ENCODE measurements around the gene KHNYN.
"Not testable (repeated sequence)": the region's sequence is repeated elsewhere in the genome, so short reads cannot be mapped to it uniquely, and the experiment has no call there.

The KHNYN gene

GRCh38 chr14:24429395-24430142 is at the start of gene KHNYN, which contains the start of gene CBLN3:
Gene KHNYN, plus strand, starts transcription at chr14:24429954. Its CDS starts 777 bp downstream, at chr14:24430731.
Gene CBLN3, minus strand, starts transcription at chr14:24429668. Its CDS starts 614 bp downstream, at chr14:24429054.
- peak within 1 kb of the TSS; percentile 86 to 99 (median 97) for H3K27ac ChIP-seq

DNA sequence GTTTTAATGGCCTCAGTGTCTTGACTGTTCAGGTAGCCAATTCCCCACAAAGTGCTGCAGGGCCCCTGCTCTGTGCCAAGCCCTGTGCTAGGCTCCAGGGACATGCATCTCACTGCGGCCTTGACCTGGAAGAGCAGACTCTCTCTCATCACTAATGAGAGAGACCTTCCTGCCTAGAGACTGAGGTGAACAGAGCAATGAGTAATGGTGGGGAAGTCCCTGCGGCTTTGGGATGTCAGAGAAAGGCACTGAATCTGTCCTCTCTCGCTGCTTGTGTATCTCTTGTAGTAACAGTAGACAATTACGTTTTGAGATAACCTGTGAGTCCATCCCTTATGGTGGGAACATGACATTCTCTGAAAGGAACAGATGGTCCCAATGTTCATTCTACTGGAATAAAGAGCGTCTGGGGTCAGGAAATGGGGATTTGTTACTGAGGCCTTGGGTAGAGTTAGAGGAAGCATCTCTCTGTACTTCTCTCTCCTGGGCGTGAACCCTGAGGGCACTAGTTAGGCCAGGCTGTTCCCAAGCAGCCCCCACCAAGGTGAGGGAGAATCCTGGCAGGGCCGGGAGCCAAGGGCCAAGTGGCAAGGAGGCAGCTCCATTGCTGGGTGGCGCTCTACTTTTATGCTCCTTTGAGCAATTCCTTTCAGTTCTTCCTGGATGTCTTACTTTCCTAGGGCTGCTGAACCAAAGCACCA is 48.2 kb upstream of the KHNYN start:
- H3K27ac ChIP-seq: peak overlapping the region in 1 of 21 experiments; percentile 6
- no peak overlapping the region for H3K4me3 ChIP-seq

More at GRCh38 chr14:24429395-24430142, at the start of gene KHNYN, which contains the start of gene CBLN3:
- peak within 1 kb of the TSS; percentile 59 to 78 (median 67) for H3K4me3 ChIP-seq

DNA sequence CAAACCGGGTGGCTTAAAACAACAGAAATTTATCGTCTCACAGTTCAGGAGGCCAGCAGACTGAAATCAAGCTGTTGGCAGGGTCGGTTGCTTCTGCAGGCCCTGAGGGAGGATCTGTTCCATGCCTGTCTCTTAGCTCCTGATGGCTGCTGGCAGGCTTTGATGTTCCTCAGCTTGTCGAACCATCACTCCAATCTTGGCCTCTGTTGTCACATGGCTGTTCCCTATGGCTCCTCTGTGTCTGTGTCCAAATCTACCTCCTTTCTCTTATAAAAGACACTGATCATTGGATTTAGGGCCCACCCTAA is 47.7 kb upstream of the KHNYN start:
- Histone ChIP-seq H3K4me3 (no peak overlapping the region), H3K27ac (peak overlapping the region in 2 of 21 experiments; percentile 3 to 6)

- Histone ChIP-seq H3K4me3 (no peak overlapping the region), H3K27ac (no peak overlapping the region)
Observed at GRCh38 chr14:24384169-24384568, 45.6 kb upstream of the KHNYN start.

GRCh38 chr14:24385524-24385923 is 44.2 kb upstream of the KHNYN start:
- no peak overlapping the region for H3K27ac ChIP-seq
- H3K4me3 ChIP-seq: no peak overlapping the region

- no peak overlapping the region for H3K27ac ChIP-seq
Observed at GRCh38 chr14:24387009-24387345, 42.8 kb upstream of the KHNYN start.

GRCh38 chr14:24387579-24387978 is 42.2 kb upstream of the KHNYN start:
- not testable (repeated sequence) for H3K27ac ChIP-seq, H3K4me3 ChIP-seq

More at GRCh38 chr14:24387009-24387345, 42.8 kb upstream of the KHNYN start:
- no peak overlapping the region for H3K4me3 ChIP-seq

DNA sequence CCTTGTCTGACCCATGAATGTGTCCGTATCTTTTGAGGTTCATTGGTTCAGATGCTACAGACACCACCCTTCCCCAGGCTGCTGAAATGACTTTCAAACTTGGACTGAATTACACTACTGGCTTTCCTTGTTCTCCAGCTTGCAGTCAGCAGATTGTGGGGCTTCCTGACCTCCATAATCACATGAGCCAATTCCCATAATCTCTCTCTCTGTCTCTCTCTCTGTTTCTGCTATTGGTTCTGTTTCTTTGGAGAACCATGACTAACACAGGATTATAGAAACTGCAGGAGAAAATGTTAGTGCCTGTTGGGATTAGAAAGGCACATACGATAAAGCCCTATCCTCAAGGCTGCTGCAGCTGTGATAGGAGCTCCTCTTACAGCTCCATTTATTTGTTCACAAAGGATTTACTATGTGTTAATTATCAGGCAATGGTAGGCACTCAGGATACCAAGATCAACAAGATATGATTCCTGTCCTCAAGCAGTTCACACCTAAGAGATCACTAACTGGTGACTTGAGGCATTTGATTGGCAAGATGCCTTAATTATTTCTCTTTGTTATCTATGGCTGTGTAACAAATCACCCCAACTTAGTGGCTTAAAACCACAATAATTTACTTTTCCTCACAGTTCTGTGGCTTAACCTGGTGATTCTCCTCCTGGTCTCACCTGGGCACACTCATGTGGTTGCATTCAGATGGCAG is 41.1 kb upstream of the KHNYN start:
- no peak overlapping the region for H3K27ac ChIP-seq
- H3K4me3 ChIP-seq: no peak overlapping the region

DNA sequence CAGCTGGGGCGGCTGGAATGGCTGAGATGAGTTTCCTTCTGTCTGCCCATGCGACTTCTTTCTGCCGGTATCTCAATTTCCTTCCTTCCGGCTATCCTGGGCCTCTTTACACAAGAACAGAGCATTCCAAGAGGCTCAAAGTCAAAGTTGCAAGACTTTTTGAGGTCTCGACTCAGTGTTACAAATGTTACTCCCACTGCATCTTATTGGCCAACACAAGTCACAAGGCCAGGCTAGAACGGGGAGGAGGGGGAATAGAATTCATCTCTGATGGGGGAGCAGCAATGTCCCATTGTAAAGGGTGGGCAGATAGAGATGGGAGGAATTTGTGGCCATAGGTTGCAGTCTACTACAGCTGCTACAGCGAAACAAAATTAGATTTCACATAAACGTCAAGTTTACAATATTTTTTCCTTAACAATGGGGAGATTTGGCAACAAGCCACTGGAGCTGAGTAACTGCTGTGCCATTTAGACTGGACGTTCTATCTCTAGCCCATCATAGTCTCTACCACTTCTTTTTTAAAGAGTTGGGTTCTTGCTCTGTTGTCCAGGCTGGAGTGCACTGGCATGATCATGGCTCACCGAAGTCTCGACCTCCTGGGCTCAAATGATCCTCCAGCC is 40.4 kb upstream of the KHNYN start:
- Histone ChIP-seq H3K27ac (no peak overlapping the region), H3K4me3 (no peak overlapping the region)

- H3K27ac ChIP-seq: no peak overlapping the region
Observed at GRCh38 chr14:24390701-24391468, 38.9 kb upstream of the KHNYN start.

DNA sequence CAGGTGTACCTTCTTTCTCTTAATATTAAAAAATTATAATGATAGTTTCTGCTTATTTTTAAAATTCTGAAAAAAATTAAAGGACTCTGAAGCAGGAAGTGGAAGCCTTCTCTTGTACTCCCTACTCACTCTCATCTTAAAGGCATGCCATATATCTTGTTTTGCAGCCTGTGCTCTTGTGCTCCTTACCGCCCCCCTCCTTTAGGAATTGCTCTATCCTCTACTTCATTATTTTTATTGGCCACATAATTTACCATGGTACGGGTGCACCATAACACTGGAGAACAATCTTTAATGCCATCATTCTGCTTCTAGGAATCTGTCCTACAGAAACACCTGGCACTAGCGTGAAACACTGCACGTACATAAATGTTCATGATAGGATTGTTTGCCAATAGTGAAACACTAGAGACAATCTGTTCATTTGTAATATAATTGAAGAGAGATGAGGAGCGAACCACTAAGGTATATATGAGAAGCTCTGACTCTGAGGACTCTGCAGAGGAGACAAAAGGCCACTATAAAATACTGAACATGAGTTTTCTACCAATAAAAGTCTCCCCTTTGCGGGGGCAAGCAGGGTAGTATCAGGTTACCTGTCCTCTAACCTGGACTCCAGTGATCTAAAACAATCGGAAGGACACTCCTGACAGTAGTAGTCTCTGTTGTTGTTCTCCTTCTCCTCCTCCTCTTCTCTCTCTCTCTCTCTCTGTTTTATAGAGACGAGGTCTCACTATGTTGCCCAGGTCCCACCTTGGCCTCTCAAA is 37.2 kb upstream of the KHNYN start:
- H3K27ac ChIP-seq: peak overlapping the region in 8 of 21 experiments; percentile 7 to 58 (median 47)
- no peak overlapping the region for H3K4me3 ChIP-seq

More at GRCh38 chr14:24390701-24391468, 38.9 kb upstream of the KHNYN start:
- H3K4me3 ChIP-seq: no peak overlapping the region

- H3K27ac ChIP-seq: no peak overlapping the region
Observed at GRCh38 chr14:24394275-24394674, 35.5 kb upstream of the KHNYN start.

DNA sequence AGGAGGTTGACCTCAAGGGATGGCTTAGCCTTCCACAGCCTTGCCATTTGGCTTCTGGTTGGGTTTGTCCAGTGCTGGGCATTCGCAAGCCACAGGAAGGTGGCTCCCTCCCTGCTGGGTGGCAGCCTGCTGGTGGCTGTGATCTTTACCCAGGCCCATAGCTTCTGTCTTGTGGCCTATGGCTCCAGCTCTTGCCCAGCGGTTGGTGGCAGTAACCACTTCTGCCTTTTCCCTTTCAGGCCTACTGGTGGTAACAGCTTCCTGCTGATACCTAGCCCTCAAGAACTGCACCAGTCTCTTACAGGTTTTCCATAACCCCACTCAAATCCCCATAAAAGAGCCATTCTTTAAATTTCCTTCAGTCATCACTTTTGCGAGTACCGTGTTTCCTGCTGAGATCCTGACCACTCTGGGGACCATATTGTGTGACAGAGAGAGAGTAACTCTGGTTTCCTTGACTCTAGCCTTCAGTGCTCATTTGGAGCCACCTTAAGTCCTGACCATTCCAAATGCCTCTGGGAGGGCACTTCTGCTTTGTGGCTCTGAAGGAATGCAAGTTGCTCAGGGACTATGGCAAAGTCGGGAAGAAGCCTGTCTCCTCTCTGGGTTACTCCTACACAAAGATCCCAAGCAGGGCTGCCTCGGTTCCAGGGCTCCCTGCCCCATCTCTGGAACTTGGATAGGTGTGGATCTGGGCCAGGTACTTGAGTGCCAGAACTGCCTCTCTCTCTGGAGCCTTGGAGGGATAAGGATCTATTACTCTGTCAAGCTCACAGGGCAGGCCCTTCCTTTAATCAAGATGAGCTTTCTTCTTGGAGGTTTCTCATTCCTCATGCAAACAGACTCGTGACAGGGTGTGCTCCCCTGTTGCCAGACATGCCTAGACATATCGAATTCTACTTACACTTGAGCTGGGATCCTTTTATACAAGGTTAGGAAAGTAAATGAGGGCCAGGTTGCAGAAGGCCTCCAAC is 33.9 kb upstream of the KHNYN start:
- H3K27ac ChIP-seq: peak overlapping the region in 18 of 21 experiments; percentile 3 to 92 (median 70)
- no peak overlapping the region for H3K4me3 ChIP-seq

More at GRCh38 chr14:24394275-24394674, 35.5 kb upstream of the KHNYN start:
- no peak overlapping the region for H3K4me3 ChIP-seq

- peak overlapping the region in 1 of 7 experiments; percentile 64 for H3K4me3 ChIP-seq
- H3K27ac ChIP-seq: peak overlapping the region in 19 of 21 experiments; percentile 30 to 92 (median 81)
Observed at GRCh38 chr14:24397639-24398292, 32.0 kb upstream of the KHNYN start.

DNA sequence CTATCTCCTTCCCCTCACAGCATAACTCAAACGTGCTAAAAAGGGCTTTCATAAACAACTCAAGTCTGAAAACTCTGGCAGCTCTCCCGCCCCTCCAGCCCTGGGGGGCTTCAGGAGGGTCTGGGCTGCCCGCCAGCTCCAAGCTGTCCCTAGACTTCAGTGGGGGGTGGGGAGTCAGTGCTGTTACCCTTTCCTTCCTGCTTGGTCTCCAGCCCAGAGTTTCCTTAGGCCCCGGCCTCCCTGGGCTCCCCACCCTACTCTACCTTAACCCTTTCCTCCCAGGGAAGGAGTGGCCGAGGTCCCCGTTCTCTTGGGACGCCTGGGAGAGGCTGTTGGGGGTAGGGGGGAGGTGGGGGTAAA is 31.5 kb upstream of the KHNYN start:
- peak overlapping the region in 5 of 7 experiments; percentile 36 to 74 (median 64) for H3K4me3 ChIP-seq
- H3K27ac ChIP-seq: peak overlapping the region in 20 of 21 experiments; percentile 42 to 92 (median 80)

DNA sequence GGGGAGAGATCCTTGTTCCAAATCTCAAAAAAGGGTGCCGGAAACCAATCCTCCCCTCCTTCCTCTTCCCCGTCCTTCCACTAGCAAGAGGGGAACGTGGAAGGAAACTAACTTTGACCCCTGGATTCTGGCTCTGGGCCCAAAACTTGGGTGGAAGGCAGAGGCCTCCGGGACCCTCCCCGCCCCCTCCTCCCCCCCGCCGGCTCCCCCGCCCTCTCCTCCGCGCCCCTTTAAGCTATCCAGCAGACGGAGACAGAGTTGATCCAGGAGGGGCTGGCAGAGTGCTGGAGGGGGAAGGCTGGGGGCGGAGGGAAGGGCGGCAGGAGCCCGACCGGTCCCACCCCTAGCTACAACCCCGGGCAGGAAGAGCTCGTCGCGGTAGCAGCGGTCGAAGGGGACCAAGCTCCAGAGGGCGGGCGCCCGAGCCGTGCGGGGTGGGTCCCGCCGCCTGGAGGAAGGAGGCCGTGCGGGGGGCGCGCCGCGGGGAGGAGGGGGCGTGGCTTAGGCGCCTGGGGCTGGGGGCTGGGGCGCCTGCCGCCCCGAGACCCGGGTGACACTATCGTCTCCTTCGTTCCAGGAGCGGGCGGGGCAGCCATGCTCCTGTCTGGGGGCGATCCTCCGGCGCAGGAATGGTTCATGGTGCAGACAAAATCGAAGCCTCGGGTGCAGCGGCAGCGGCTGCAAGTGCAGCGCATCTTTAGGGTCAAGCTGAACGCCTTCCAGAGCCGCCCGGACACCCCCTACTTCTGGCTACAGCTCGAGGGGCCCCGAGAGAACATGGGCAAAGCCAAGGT is 30.9 kb upstream of the KHNYN start, which contains the start of gene NYNRIN:
TSS of gene NYNRIN (plus strand) at position 351 of the 794 bp plus-strand sequence. CDS start at position 595, 244 bp downstream.
- peak within 1 kb of the TSS in 20 of 21 experiments; percentile 42 to 92 (median 80) for H3K27ac ChIP-seq

More for the DNA sequence above, 30.9 kb upstream of the KHNYN start, which contains the start of gene NYNRIN:
- peak within 1 kb of the TSS; percentile 36 to 74 (median 63) for H3K4me3 ChIP-seq

Data from skin epidermis (tissue), 12 donors.